Keratinocyte (primary cell): Measurements from ENCODE around the gene CSNK1D.

Source experiments
- CTCF ChIP-seq, 3 experiments: IDR thresholded peaks in 1 of 3; conservative IDR thresholded peaks in 1 of 3; optimal IDR thresholded peaks in 1 of 3; 2 replicates in 2 of 3; 3 replicates in 1 of 3; pipeline versions ENCODE3 to v1.5.1; 2011; ENCODE audit warnings: low read length in 3 of 3, mild to moderate bottlenecking in 3 of 3, moderate library complexity in 2 of 3, control low read depth in 1 of 3, inconsistent platforms in 1 of 3; ENCODE audit not compliant: insufficient read depth in 2 of 3; ENCODE audit errors: extremely low read depth in 1 of 3
- EZH2 ChIP-seq: IDR thresholded peaks from one replicate; pipeline ENCODE4 v1.6.1; 2012; ENCODE audit warnings: inconsistent platforms, mild to moderate bottlenecking, low read length, moderate library complexity

GRCh38 chr17:82239926-82240505, 33.5 kb downstream of the CSNK1D start:
- TF ChIP-seq CTCF (optimal IDR thresholded peaks at IDR 0.05 in 1 of 3, IDR thresholded peaks at IDR 0.05 in 1 of 3, conservative IDR thresholded peaks at IDR 0.05 in 1 of 3; ENCODE audit: extremely low read depth in 1 of 3, insufficient read depth in 2 of 3, low read length in 3 of 3) (no peak), EZH2 (no peak)
